Activated CD8-positive, alpha-beta T cell treated with anti-CD3 and anti-CD28 coated beads for 36 hours (primary cell): ENCODE results near the gene CD36. TPM values are rescaled to one million over a fixed set of nuclear protein-coding genes. Genes with fewer than 3 reads are reported as not detected.

Source experiments
- ATAC-seq: fragments of 200-7000 bp; cut with Tn5 transposase; one replicate; pipeline ENCODE4 v1.10.0; 2021; ENCODE audit warnings: mild to moderate bottlenecking, moderate library complexity
- CTCF ChIA-PET: fragments of 350-600 bp; sonication (Branson Sonifier 250); formaldehyde crosslinking; loops from one replicate; lab custom pipeline; 2021; ENCODE audit warnings: antibody characterized with exemption; lab: Charles Lee
- POLR2A ChIA-PET: fragments of 350-600 bp; sonication (Branson Sonifier 250); formaldehyde crosslinking; loops from one replicate; lab custom pipeline; 2021; ENCODE audit warnings: antibody characterized with exemption; lab: Charles Lee
- DNase-seq: peaks from one replicate; pipeline ENCODE4 v3.0.0-alpha.2; 2020
- H3K27ac Mint-ChIP-seq: one replicate; pipeline ENCODE4 v1.8.0; 2021; ENCODE audit warnings: mild to moderate bottlenecking, mixed read lengths
- H3K27me3 Mint-ChIP-seq: one replicate; pipeline ENCODE4 v1.8.0; 2021; ENCODE audit warnings: mixed read lengths
- H3K36me3 Mint-ChIP-seq: one replicate; pipeline ENCODE4 v1.8.0; 2021; ENCODE audit warnings: low read depth, mixed read lengths
- H3K4me1 Mint-ChIP-seq: one replicate; pipeline ENCODE4 v1.8.0; 2021; ENCODE audit warnings: low read depth, mixed read lengths
- H3K4me3 Mint-ChIP-seq: one replicate; pipeline ENCODE4 v1.8.0; 2021; ENCODE audit warnings: mild to moderate bottlenecking, moderate library complexity, mixed read lengths
- H3K9me3 Mint-ChIP-seq: one replicate; pipeline ENCODE4 v1.8.0; 2021; ENCODE audit warnings: mixed read lengths
- intact Hi-C: fragments of 100-400 bp; cut with micrococcal nuclease; formaldehyde crosslinking; loops from one replicate; pipeline ENCODE4 v1.10.0; 2022
- total RNA-seq, 2 experiments: library from RNA; stranded (reverse); gene quantifications; one replicate each; pipeline ENCODE4 v1.2.3, GENCODE V29; 2021
- TF ChIP-seq, protein P1 (sequence below): fragments of 200-600 bp; IDR thresholded peaks from one replicate; pipeline ENCODE4 v1.8.0; 2022; ENCODE audit warnings: antibody characterized with exemption, mild to moderate bottlenecking

Gene CD36
- total RNA-seq, 2 experiments from 2014 or later: not detected

DNA sequence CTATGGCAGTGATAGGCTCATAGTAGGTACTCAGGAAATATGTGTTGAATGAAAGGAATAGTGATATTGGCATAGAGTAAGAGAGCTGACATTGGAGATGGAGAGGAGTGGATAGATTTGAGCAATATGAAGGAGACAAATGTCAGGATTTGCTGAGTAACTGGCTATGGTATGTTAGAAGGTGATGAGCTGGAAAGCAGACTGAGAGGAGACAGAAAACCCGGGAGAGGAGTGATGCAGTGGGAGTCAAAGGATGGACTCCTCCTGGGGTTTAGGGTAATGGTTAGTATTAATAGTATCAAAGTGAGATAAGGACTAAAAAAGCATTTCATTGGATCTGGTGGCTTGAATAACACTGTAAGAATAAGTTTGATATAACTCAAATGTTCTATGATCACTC, 64.8 kb downstream of the CD36 start:
- intact Hi-C loops: no loop called here
- Mint-ChIP-seq H3K36me3 (no peaks in the 10 kb centered on the region), H3K9me3 (no peaks in the 10 kb centered on the region), H3K4me3 (no peak overlapping the region), H3K27me3 (no peaks in the 10 kb centered on the region), H3K27ac (no peak overlapping the region), H3K4me1 (no peaks in the 10 kb centered on the region)
- ATAC-seq: no peak
- no peak for DNase-seq
- POLR2A ChIA-PET: no interaction called here
- CTCF ChIA-PET: no interaction called here
- TF ChIP-seq, protein P1, sequence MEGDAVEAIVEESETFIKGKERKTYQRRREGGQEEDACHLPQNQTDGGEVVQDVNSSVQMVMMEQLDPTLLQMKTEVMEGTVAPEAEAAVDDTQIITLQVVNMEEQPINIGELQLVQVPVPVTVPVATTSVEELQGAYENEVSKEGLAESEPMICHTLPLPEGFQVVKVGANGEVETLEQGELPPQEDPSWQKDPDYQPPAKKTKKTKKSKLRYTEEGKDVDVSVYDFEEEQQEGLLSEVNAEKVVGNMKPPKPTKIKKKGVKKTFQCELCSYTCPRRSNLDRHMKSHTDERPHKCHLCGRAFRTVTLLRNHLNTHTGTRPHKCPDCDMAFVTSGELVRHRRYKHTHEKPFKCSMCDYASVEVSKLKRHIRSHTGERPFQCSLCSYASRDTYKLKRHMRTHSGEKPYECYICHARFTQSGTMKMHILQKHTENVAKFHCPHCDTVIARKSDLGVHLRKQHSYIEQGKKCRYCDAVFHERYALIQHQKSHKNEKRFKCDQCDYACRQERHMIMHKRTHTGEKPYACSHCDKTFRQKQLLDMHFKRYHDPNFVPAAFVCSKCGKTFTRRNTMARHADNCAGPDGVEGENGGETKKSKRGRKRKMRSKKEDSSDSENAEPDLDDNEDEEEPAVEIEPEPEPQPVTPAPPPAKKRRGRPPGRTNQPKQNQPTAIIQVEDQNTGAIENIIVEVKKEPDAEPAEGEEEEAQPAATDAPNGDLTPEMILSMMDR: no peak

DNA sequence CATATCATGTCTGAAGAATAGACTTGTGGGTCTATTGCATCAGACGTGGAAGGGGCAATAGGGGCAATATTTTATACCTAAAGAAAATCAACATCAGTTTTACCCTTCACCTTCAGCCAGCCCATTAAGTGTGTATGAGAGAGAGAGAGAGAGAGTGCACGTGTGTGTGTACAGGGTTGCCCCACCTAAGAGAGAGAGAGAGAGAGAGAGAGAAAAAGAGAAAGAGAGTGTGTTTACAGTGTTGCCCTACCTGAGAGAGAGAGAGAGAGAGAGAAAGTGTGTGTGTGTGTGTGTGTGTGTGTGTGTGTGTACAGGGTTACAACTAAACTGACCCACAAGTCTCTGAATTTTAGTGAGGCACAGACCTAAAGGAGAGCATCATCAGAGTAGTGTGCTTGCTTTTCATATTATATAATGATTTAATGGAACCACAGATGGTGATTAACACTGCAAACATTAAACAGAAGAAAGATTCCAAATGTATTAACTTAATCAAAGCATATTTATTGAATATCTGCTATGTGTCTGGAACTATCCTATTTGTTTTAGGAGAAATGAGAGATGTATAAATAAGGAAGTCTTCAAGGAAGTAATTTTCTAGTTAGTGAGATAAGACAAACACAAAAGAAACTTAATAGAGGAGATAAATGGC, 66.8 kb downstream of the CD36 start:
- CTCF ChIA-PET: no interaction called here
- Mint-ChIP-seq H3K4me1 (no peaks in the 10 kb centered on the region), H3K9me3 (no peaks in the 10 kb centered on the region), H3K27me3 (no peaks in the 10 kb centered on the region), H3K4me3 (no peak overlapping the region), H3K36me3 (no peaks in the 10 kb centered on the region), H3K27ac (no peak overlapping the region)
- ATAC-seq: no peak
- intact Hi-C loops: no loop called here
- POLR2A ChIA-PET: no interaction called here
- TF ChIP-seq, protein P1: no peak
- no peak for DNase-seq

DNA sequence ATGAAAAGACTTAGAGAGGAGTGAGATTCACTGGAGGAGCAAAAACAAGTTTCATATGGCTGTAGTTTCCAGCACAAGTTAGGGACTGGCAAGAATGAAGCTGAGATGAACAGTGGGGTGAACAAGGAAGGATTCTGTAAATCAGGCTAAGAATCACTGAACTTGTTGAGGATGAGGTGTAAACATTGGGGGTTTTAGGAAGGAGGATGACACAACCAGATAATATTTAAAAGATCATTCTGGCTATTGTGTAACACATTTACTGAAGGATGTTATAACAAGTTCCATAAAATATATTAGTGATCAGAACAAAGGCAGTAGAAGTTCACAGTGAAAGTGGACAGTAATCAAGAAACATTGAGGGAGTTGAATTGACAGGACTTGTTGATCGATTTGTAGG, 68.9 kb downstream of the CD36 start:
- TF ChIP-seq, protein P1: no peak
- Mint-ChIP-seq H3K27ac (no peak overlapping the region), H3K4me3 (no peak overlapping the region), H3K9me3 (no peaks in the 10 kb centered on the region), H3K4me1 (no peaks in the 10 kb centered on the region), H3K36me3 (no peaks in the 10 kb centered on the region), H3K27me3 (no peaks in the 10 kb centered on the region)
- ATAC-seq: no peak
- intact Hi-C loops: no loop called here
- ChIA-PET CTCF (no interaction called here), POLR2A (no interaction called here)
- DNase-seq: no peak

DNA sequence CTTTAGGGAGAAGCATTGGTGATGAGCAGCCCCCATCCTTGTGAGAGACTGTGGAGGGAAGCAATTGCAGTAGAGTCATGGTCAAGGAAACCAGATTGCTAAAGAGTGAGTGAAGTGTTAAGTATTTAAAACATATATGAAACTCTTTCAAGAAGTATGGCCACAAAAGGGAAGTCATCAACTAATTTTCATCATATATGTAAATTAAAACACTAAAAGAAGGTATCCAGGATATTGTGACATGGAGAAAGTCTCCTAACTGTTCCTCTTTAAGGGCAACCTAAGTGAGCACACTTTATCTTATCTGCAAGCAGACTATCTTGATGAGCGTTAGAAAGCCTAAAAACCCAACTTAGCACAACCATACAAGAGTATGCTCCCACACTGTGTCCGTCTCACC, 69.7 kb downstream of the CD36 start:
- intact Hi-C loops: no loop called here
- no peak overlapping the region for H3K27ac Mint-ChIP-seq
- no peaks in the 10 kb centered on the region for H3K4me1 Mint-ChIP-seq
- no peak overlapping the region for H3K4me3 Mint-ChIP-seq
- no peaks in the 10 kb centered on the region for H3K36me3 Mint-ChIP-seq
- ATAC-seq: no peak
- no peaks in the 10 kb centered on the region for H3K9me3 Mint-ChIP-seq
- TF ChIP-seq, protein P1: no peak
- DNase-seq: no peak
- H3K27me3 Mint-ChIP-seq: no peaks in the 10 kb centered on the region
- ChIA-PET POLR2A (no interaction called here), CTCF (no interaction called here)

DNA sequence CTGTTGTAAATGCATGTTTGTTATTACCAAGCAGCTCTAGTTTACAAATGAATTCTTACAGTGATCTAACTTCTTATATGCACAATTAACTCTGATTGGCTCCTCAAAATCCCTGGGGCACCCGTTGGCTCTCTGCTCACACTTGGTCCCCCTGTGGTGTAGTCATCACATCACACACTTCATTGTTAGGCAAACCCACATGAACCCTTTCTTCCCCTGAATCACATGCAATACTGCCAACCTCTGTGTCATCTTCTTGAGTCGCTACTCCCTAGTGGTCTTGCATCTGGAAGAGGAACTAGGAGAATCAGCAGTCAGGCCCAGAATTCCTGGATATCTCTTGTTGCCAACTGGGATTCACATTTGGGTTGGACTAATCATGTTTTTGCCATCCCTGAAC, 73.1 kb downstream of the CD36 start:
- DNase-seq: no peak
- CTCF ChIA-PET: no interaction called here
- intact Hi-C loops: no loop called here
- Mint-ChIP-seq H3K4me1 (no peaks in the 10 kb centered on the region), H3K4me3 (no peak overlapping the region), H3K36me3 (no peaks in the 10 kb centered on the region), H3K27ac (no peak overlapping the region), H3K27me3 (no peaks in the 10 kb centered on the region), H3K9me3 (no peaks in the 10 kb centered on the region)
- POLR2A ChIA-PET: no interaction called here
- TF ChIP-seq, protein P1: no peak
- ATAC-seq: no peak
